ENCODE data around the gene PADI1. TPM values are rescaled to one million over a fixed set of nuclear protein-coding genes. Genes with fewer than 3 reads are reported as not detected.

PADI1 gene
- total RNA-seq, 1 experiment from 2014 or later, result 0.37 TPM

GRCh38 chr1:17280894-17281293 is 76.0 kb downstream of the PADI1 start:
- BruUV-seq (replicated peaks), result no TSS peak
- intact Hi-C loops (cut with micrococcal nuclease), result no loop called here
- no peak overlapping the region for H2AFZ ChIP-seq (ENCODE audit: low read depth, low read length, poor library complexity, severe bottlenecking)
- CTCF ChIA-PET, result no interaction called here
- H3K9me3 ChIP-seq (ENCODE audit: control insufficient read depth in 1 of 2, insufficient read depth in 1 of 2, low read depth in 1 of 2, low read length in 2 of 2), result no peaks in the 10 kb centered on the region
- H3K4me3 ChIP-seq (replicated peaks in 1 of 2; ENCODE audit: low read depth in 1 of 2, low read length in 2 of 2), result no peak overlapping the region
- no peaks in the 10 kb centered on the region for H4K20me1 ChIP-seq (ENCODE audit: insufficient read depth)
- POLR2A ChIA-PET, result no interaction called here
- H3K27me3 ChIP-seq (ENCODE audit: insufficient read depth, low read length), result peaks cover 3% of the 10 kb centered on the region; the same call in 1 of the 2 replicates
- DNase-seq (ENCODE audit: low read depth, low spot score) (no peak), ATAC-seq (no peak)
- TF ChIP-seq EZH2phosphoT487 (IDR thresholded peaks at IDR 0.05; ENCODE audit: borderline replicate concordance) (no peak), FOSL1 (IDR thresholded peaks at IDR 0.05; ENCODE audit: low read depth) (no peak), JUND (IDR thresholded peaks at IDR 0.05) (no peak), ZBTB33 (IDR thresholded peaks at IDR 0.05; ENCODE audit: extremely low read depth, insufficient replicate concordance, low read length) (no peak), ELF1 (IDR thresholded peaks at IDR 0.05; ENCODE audit: borderline replicate concordance, low read depth) (no peak), CTCF (IDR thresholded peaks at IDR 0.05 in 2 of 3, conservative IDR thresholded peaks at IDR 0.05 in 1 of 3; ENCODE audit: borderline replicate concordance in 1 of 3, insufficient read depth in 1 of 3, low read depth in 2 of 3, low read length in 2 of 3) (no peak), RAD21 (IDR thresholded peaks at IDR 0.05; ENCODE audit: low read depth) (no peak), POLR2A (IDR thresholded peaks at IDR 0.05; ENCODE audit: borderline replicate concordance, extremely low read depth, insufficient read depth, insufficient read length) (no peak), SP1 (IDR thresholded peaks at IDR 0.05; ENCODE audit: low read depth) (no peak), SRF (IDR thresholded peaks at IDR 0.05; ENCODE audit: low read depth) (no peak), ZNF274 (IDR thresholded peaks at IDR 0.05; ENCODE audit: low read depth, low read length) (no peak), CEBPB (IDR thresholded peaks at IDR 0.05; ENCODE audit: low read depth) (no peak), EGR1 (IDR thresholded peaks at IDR 0.05; ENCODE audit: low read depth) (no peak), CBX3 (IDR thresholded peaks at IDR 0.05; ENCODE audit: low read depth) (no peak), ATF3 (IDR thresholded peaks at IDR 0.05) (no peak), YY1 (IDR thresholded peaks at IDR 0.05; ENCODE audit: extremely low read depth, insufficient replicate concordance, low read depth, low read length) (no peak), TCF7L2 (IDR thresholded peaks at IDR 0.05; ENCODE audit: borderline replicate concordance, extremely low read depth, insufficient read depth, insufficient read length) (no peak), POLR2AphosphoS5 (IDR thresholded peaks at IDR 0.05; ENCODE audit: low read depth, low read length) (no peak), SIN3A (IDR thresholded peaks at IDR 0.05; ENCODE audit: low read depth) (no peak)
- no peaks in the 10 kb centered on the region for H3K36me3 ChIP-seq (ENCODE audit: control insufficient read depth in 1 of 2, insufficient read depth in 2 of 2, low read length in 2 of 2)
- no peaks in the 10 kb centered on the region for H3K4me1 ChIP-seq (ENCODE audit: control insufficient read depth in 1 of 2, insufficient read depth in 2 of 2, low read length in 2 of 2)
- H3K9me2 ChIP-seq (ENCODE audit: insufficient read depth), result no peaks in the 10 kb centered on the region
- no peak overlapping the region for H3K9ac ChIP-seq (ENCODE audit: low read length)
- H3K79me2 ChIP-seq (ENCODE audit: insufficient read depth, low read length), result no peaks in the 10 kb centered on the region
- no peak overlapping the region for H3K27ac ChIP-seq (ENCODE audit: low read depth, low read length)
- H3K4me2 ChIP-seq (ENCODE audit: low read length), result no peak overlapping the region
- RAD21 ChIA-PET (ENCODE audit: low non-redundant PET in 1 of 2, low total read pairs in 2 of 2, uncharacterized antibody in 2 of 2, unreplicated experiment in 2 of 2), result interaction anchor here in 1 of 2 experiments (0.5 kb wide), 1 partner anchor 329 kb away, joined by 3 read pairs; no protein-coding TSS in a partner anchor
